GM12878 (cell line): ENCODE data around the gene C5AR1. TPM values are rescaled to one million over a fixed set of nuclear protein-coding genes. Genes with fewer than 3 reads are reported as not detected.

Experiments
- ATAC-seq: fragments of 200-7000 bp; cut with Tn5 transposase; 3 replicates; pipeline ENCODE4 v1.9.1; 2020; ENCODE audit warnings: mild to moderate bottlenecking, moderate library complexity
- BruUV-seq: library from RNA; stranded (reverse); fragments of 400-500 nt; replicated peaks from 2 replicates; lab custom pipeline; 2021; lab: Mats Ljungman, UMichigan
- CTCF ChIA-PET: fragments of 300-600 bp; sonication (Branson Sonifier 250); formaldehyde crosslinking; extraction: SDS; loops from one replicate; lab custom pipeline; 2021; ENCODE audit warnings: inconsistent platforms; lab: Yijun Ruan, JAX
- POLR2A ChIA-PET: fragments of 350-600 bp; formaldehyde crosslinking; extraction: SDS; loops from one replicate; lab custom pipeline; 2021; ENCODE audit warnings: inconsistent platforms; lab: Charles Lee
- RAD21 ChIA-PET: fragments of 300-600 bp; sonication (Branson Sonifier 250); formaldehyde crosslinking; loops from one replicate; lab custom pipeline; 2023; ENCODE audit warnings: antibody characterized with exemption; ENCODE audit not compliant: unreplicated experiment; lab: Charles Lee
- SMC1A ChIA-PET: fragments of 300-600 bp; sonication (Branson Sonifier 250); formaldehyde crosslinking; loops from one replicate; lab custom pipeline; 2023; ENCODE audit not compliant: unreplicated experiment, uncharacterized antibody; lab: Charles Lee
- DNase-seq: peaks from one replicate; pipeline ENCODE4 v3.0.0-alpha.2; 2011; ENCODE audit warnings: low read depth, low spot score
- FAIRE-seq: peaks from 3 replicates; lab custom pipeline; 2011; peaks lifted over from hg19 to GRCh38; lab: Jason Lieb, UNC
- H2AFZ ChIP-seq: 2 replicates; pipeline ENCODE4 v1.6.0; 2011; ENCODE audit warnings: low read depth, low read length, control low read depth; ENCODE audit not compliant: control insufficient read depth
- H3K27ac ChIP-seq: 2 replicates; pipeline ENCODE4 v1.5.1; 2011; ENCODE audit warnings: control low read depth; ENCODE audit not compliant: control insufficient read depth, insufficient read depth
- H3K27me3 ChIP-seq, 2 experiments: replicated peaks in 1 of 2; 2 replicates each; pipeline versions ENCODE4 v1.6.0 to v1.6.1; 2011; ENCODE audit warnings: low read length in 1 of 2; ENCODE audit not compliant: control insufficient read depth in 2 of 2, insufficient read depth in 2 of 2
- H3K36me3 ChIP-seq, 2 experiments: 2 replicates each; pipeline ENCODE4 v1.5.1; 2011; ENCODE audit warnings: low read length in 1 of 2; ENCODE audit not compliant: control insufficient read depth in 2 of 2, insufficient read depth in 2 of 2
- H3K4me1 ChIP-seq: 2 replicates; pipeline ENCODE4 v1.6.1; 2011; ENCODE audit warnings: mild to moderate bottlenecking, low read length, moderate library complexity, mixed read lengths; ENCODE audit not compliant: control insufficient read depth, insufficient read depth
- H3K4me2 ChIP-seq: 2 replicates; pipeline ENCODE4 v1.6.0; 2011; ENCODE audit warnings: control low read depth; ENCODE audit not compliant: control insufficient read depth, insufficient read depth
- H3K4me3 ChIP-seq: fragments of 200-600 bp; sonication (generic); 2 replicates; pipeline ENCODE4 v1.5.1; 2016
- H3K79me2 ChIP-seq: 2 replicates; pipeline ENCODE4 v1.6.0; 2011; ENCODE audit warnings: low read length; ENCODE audit not compliant: control insufficient read depth, insufficient read depth
- H3K9ac ChIP-seq: 2 replicates; pipeline ENCODE4 v1.8.0; 2011; ENCODE audit warnings: low read length, control low read depth, mixed read lengths; ENCODE audit not compliant: control insufficient read depth, insufficient read depth
- H3K9me3 ChIP-seq: replicated peaks from 3 replicates; pipeline ENCODE4 v1.5.1; 2011; ENCODE audit warnings: mild to moderate bottlenecking, low read length; ENCODE audit not compliant: control insufficient read depth, insufficient read depth
- H4K20me1 ChIP-seq: 2 replicates; pipeline ENCODE4 v1.6.0; 2011; ENCODE audit not compliant: control insufficient read depth, insufficient read depth
- SUPT20H ChIP-seq: IDR thresholded peaks from 2 replicates; pipeline ENCODE4 v1.6.1; 2011; ENCODE audit warnings: low read depth, mild to moderate bottlenecking, low read length, moderate library complexity, borderline replicate concordance; ENCODE audit not compliant: control insufficient read depth
- ZBTB33 ChIP-seq: fragments of 450-650 bp; IDR thresholded peaks from 2 replicates; pipeline ENCODE4 v1.6.1; 2017; ENCODE audit warnings: mild to moderate bottlenecking
- WGBS: methylation state at CpG from one replicate; pipeline ENCODE4 v1.1.6; 2016; ENCODE audit warnings: low lambda C conversion rate; ENCODE audit not compliant: insufficient replicate concordance, insufficient coverage; ENCODE audit errors: missing lambda C conversion rate; 5-methylcytosine and 5-hydroxymethylcytosine counted together
- in situ Hi-C: fragments of 300-500 bp; cut with MboI; formaldehyde crosslinking; loops from 9 replicates; pipeline ENCODE4 v1.14.3; 2018; ENCODE audit warnings: mixed read lengths
- intact Hi-C: fragments of 100-400 bp; cut with micrococcal nuclease; formaldehyde crosslinking; loops from one replicate; pipeline ENCODE4 v1.14.2; 2022; ENCODE audit not compliant: unreplicated experiment
- polyA plus RNA-seq, 11 experiments: library from polyadenylated mRNA; depleted of rRNA in 4 of 11; unstranded in 6 of 11; stranded (reverse) in 5 of 11; fragments of >200 nt; fragmentation: Nextera tagmentation in 4 of 11; fragmentation: Illumina TruSeq in 1 of 11; extraction: Ambion mirVana in 4 of 11; extraction: Trizol in 1 of 11; gene quantifications; 1 replicate in 1 of 11; 2 replicates in 10 of 11; pipeline versions ENCODE4 v1.2.1 to v1.2.3, GENCODE V29; 2011 to 2016; ENCODE audit warnings: inconsistent platforms in 2 of 11, missing spikeins in 2 of 11, low read depth in 1 of 11
- total RNA-seq, 4 experiments: library from RNA; depleted of rRNA in 3 of 4; stranded (reverse); fragments of >200 nt in 3 of 4; fragmentation: Illumina TruSeq in 1 of 4; extraction: Trizol in 1 of 4; gene quantifications; 2 replicates each; pipeline versions ENCODE4 v1.2.1 to v1.2.3, GENCODE V29; 2013 to 2021
- TF ChIP-seq, protein P1 (sequence below), 3 experiments: IDR thresholded peaks in 2 of 3; conservative IDR thresholded peaks in 1 of 3; 2 replicates each; pipeline ENCODE4 v1.5.1; 2011; ENCODE audit warnings: low read depth in 3 of 3, low read length in 3 of 3, mild to moderate bottlenecking in 3 of 3, control low read depth in 2 of 3, moderate library complexity in 2 of 3, inconsistent platforms in 1 of 3, mixed read lengths in 1 of 3; ENCODE audit not compliant: control insufficient read depth in 2 of 3, insufficient read depth in 1 of 3; ENCODE audit errors: extremely low read depth in 1 of 3

C5AR1 gene
- total and polyA plus RNA-seq, 10 of the 15 experiments (the other 5 are each of a cell fraction or from before 2014, with no cell fraction given): 0.04 to 1.5 (median 0.18) TPM

DNA sequence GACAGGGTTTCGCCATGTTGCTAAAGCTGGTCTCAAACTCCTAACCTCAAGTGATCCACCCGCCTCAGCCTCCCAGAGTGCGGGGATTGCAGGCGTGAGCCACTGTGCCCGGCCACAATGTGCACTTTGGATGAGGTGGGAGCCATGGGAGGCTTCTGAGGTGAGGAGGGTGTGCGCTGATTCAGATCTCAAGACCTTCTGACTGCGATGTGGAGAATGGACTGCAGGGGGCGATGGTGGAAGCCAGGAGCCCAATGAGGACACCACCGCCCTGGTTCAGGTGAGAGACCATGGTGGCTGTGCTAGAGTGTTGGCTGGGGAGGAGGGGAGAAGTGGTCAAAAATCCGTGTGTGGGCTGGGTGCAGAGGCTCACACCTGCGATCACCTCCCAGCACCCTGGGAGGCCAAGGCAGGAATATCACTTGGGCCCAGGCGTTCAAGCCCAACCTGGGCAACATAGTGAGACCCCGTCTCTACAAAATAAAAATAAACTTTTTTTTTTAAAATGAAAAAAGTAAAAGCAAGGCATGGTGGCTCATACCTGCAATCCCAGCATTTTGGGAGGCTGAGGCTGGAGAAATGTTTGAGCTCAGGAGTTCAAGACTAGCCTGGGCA lies 29.4 kb upstream of the C5AR1 start:
- Histone ChIP-seq H3K4me1 (peaks cover 4% of the 10 kb centered on the region), H3K79me2 (no peaks in the 10 kb centered on the region; the same call in 1 of the 2 replicates), H3K9me3 (no peaks in the 10 kb centered on the region), H3K4me2 (no peak overlapping the region), H2AFZ (no peak overlapping the region), H3K9ac (no peak overlapping the region), H3K36me3 (peaks cover 0 to 1% of the 10 kb centered on the region in 2 experiments; a peak in 1 of 4 replicates), H3K27ac (no peak overlapping the region), H3K27me3 (no peaks in the 10 kb centered on the region), H3K4me3 (no peak overlapping the region), H4K20me1 (peaks cover 3% of the 10 kb centered on the region; the same call in 1 of the 2 replicates)
- in situ Hi-C loops: no loop called here
- WGBS: 84% methylated on average over 11 of the region's 13 CpGs
- ChIA-PET RAD21 (no interaction called here), POLR2A (no interaction called here), SMC1A (no interaction called here), CTCF (interaction anchor here (0.6 to 2.9 kb wide), 4 partner anchors 7 to 487 kb away, joined by 3 to 8 read pairs (median 4); no protein-coding TSS in a partner anchor)
- intact Hi-C loops: loop anchor here (10.0 kb wide), 2 partner anchors 235 to 425 kb away; partner anchors contain the start of gene NAPA
- DNase-seq (no peak), ATAC-seq (peak; percentile 72), FAIRE-seq (no peak)
- TF ChIP-seq ZBTB33 (0 out of 2 replicates have a peak, but pooled peaks have one; percentile 51), SUPT20H (no peak)
- TF ChIP-seq, protein P1, sequence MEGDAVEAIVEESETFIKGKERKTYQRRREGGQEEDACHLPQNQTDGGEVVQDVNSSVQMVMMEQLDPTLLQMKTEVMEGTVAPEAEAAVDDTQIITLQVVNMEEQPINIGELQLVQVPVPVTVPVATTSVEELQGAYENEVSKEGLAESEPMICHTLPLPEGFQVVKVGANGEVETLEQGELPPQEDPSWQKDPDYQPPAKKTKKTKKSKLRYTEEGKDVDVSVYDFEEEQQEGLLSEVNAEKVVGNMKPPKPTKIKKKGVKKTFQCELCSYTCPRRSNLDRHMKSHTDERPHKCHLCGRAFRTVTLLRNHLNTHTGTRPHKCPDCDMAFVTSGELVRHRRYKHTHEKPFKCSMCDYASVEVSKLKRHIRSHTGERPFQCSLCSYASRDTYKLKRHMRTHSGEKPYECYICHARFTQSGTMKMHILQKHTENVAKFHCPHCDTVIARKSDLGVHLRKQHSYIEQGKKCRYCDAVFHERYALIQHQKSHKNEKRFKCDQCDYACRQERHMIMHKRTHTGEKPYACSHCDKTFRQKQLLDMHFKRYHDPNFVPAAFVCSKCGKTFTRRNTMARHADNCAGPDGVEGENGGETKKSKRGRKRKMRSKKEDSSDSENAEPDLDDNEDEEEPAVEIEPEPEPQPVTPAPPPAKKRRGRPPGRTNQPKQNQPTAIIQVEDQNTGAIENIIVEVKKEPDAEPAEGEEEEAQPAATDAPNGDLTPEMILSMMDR (IDR thresholded peaks at IDR 0.05 in 2 of 3, conservative IDR thresholded peaks at IDR 0.05 in 1 of 3; ENCODE audit: control insufficient read depth in 2 of 3, extremely low read depth in 1 of 3, insufficient read depth in 1 of 3, low read depth in 3 of 3, low read length in 3 of 3): peak; percentile 27 to 64 (median 50); a peak in 5 of 6 replicates
- no TSS peak for BruUV-seq
